Measurements from ENCODE around the gene KCNA10.

GRCh38 chr1:110502402-110503151 is 16.4 kb downstream of the KCNA10 start:
- no peak for TF ChIP-seq CTCF (IDR thresholded peaks at IDR 0.05; ENCODE audit: extremely low read depth in 1 of 2, insufficient read depth in 1 of 2, low read depth in 1 of 2, low read length in 2 of 2)
- TF ChIP-seq MYC (IDR thresholded peaks at IDR 0.05; ENCODE audit: low read depth, low read length): no peak
- no peak for TF ChIP-seq POLR2A (IDR thresholded peaks at IDR 0.05; ENCODE audit: low read depth, low read length)
- TF ChIP-seq GATA2 (IDR thresholded peaks at IDR 0.05; ENCODE audit: insufficient read depth, insufficient read length, low read depth, low read length): no peak
